MCF 10A (cell line): ENCODE results near the gene CCDC87. TPM values are rescaled to one million over a fixed set of nuclear protein-coding genes. Genes with fewer than 3 reads are reported as not detected.

Experiments used
- BruUV-seq: library from RNA; stranded (reverse); fragments of 400-500 nt; replicated peaks from 2 replicates; lab custom pipeline; 2021; lab: Mats Ljungman, UMichigan
- CTCF ChIA-PET: fragments of 300-600 bp; sonication (Branson Sonifier 250); formaldehyde crosslinking; extraction: SDS; loops from one replicate; lab custom pipeline; 2021; ENCODE audit warnings: antibody characterized with exemption, inconsistent platforms; lab: Yijun Ruan, JAX
- POLR2A ChIA-PET: fragments of 300-600, 350-650 bp; sonication (Branson Sonifier 250); formaldehyde crosslinking; extraction: SDS; loops from one replicate; lab custom pipeline; 2020; ENCODE audit warnings: antibody characterized with exemption, inconsistent platforms; lab: Yijun Ruan, JAX
- DNase-seq: peaks from one replicate; pipeline ENCODE4 v3.0.0-alpha.2; 2018; ENCODE audit not compliant: unreplicated experiment
- H3K27ac Mint-ChIP-seq: one replicate; pipeline ENCODE4 v1.8.0; 2022; ENCODE audit warnings: mild to moderate bottlenecking, low read depth, mixed read lengths; ENCODE audit not compliant: unreplicated experiment
- H3K27me3 Mint-ChIP-seq: one replicate; pipeline ENCODE4 v1.8.0; 2022; ENCODE audit warnings: mixed read lengths; ENCODE audit not compliant: insufficient read depth, unreplicated experiment
- H3K36me3 Mint-ChIP-seq: one replicate; pipeline ENCODE4 v1.8.0; 2022; ENCODE audit warnings: mild to moderate bottlenecking, moderate library complexity, mixed read lengths; ENCODE audit not compliant: insufficient read depth, unreplicated experiment
- H3K4me1 Mint-ChIP-seq: one replicate; pipeline ENCODE4 v1.8.0; 2022; ENCODE audit warnings: mixed read lengths; ENCODE audit not compliant: insufficient read depth, unreplicated experiment
- H3K4me3 Mint-ChIP-seq: one replicate; pipeline ENCODE4 v1.8.0; 2022; ENCODE audit warnings: mild to moderate bottlenecking, moderate library complexity, mixed read lengths; ENCODE audit not compliant: unreplicated experiment
- H3K9me3 Mint-ChIP-seq: one replicate; pipeline ENCODE4 v1.8.0; 2022; ENCODE audit warnings: mixed read lengths; ENCODE audit not compliant: unreplicated experiment
- CTCF ChIP-seq: fragments of 200-600 bp; IDR thresholded peaks from one replicate; pipeline ENCODE4 v1.8.0; 2022; ENCODE audit warnings: antibody characterized with exemption, mild to moderate bottlenecking; ENCODE audit not compliant: unreplicated experiment
- intact Hi-C: fragments of 100-400 bp; cut with micrococcal nuclease; formaldehyde crosslinking; loops from 2 replicates; pipeline ENCODE4 v1.14.1; 2022
- total RNA-seq: library from RNA; stranded (reverse); gene quantifications from 2 replicates; pipeline ENCODE4 v1.2.3, GENCODE V29; 2022

CCDC87 gene
- total RNA-seq, 1 experiment from 2014 or later, result not detected

DNA sequence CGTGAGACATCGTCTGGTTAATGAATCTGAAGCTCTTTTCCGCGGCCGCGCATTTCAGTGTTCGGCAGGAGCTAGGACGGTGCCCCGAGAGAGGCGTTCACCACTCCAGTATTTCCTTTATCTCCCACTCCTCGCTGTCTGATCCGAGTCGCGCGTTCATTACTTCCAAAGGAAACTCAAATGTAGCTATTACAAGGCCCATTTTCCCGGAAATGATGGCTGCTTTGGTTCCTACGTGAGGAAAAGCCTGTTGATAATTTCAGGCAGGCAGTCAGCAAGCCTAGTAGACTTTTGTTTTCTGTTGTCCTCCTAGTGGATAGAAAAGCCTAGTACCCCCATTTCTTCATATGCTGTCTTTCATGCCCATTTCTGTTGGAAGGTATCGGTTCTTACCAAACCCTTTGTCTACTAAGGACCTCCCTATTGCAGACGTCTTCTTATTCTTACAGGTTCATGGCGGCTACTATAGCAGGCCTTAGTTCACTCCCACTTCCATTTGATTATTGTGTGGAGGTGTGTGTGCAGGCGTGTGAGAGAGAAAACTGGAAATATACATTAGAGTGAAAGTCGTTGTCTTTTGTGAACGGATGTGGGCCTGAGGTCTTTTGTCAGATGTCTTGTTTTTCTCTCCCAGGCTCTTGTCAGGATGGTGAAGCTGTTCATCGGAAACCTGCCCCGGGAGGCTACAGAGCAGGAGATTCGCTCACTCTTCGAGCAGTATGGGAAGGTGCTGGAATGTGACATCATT is 46.4 kb upstream of the CCDC87 start:
- ChIA-PET POLR2A (interaction anchor here (0.6 to 17.6 kb wide), 29 partner anchors 9 to 1100 kb away, joined by 3 to 420 read pairs (median 6); partner anchors contain the start of genes ACTN3, BRMS1, CCDC87 and CCS), CTCF (interaction anchor here (0.6 to 1.8 kb wide), 5 partner anchors 10 to 39 kb away, joined by 3 to 5 read pairs (median 3); no protein-coding TSS in a partner anchor)
- intact Hi-C loops, result no loop called here
- H3K9me3 Mint-ChIP-seq, result no peaks in the 10 kb centered on the region
- peak overlapping the region; percentile 98 for H3K27ac Mint-ChIP-seq
- TSS peak; percentile 55 for BruUV-seq
- no peak for TF ChIP-seq CTCF
- DNase-seq, result peak; percentile 40
- peaks cover 67% of the 10 kb centered on the region for H3K36me3 Mint-ChIP-seq
- H3K27me3 Mint-ChIP-seq, result no peaks in the 10 kb centered on the region
- peaks cover 44% of the 10 kb centered on the region for H3K4me1 Mint-ChIP-seq
- peak overlapping the region; percentile 97 for H3K4me3 Mint-ChIP-seq

DNA sequence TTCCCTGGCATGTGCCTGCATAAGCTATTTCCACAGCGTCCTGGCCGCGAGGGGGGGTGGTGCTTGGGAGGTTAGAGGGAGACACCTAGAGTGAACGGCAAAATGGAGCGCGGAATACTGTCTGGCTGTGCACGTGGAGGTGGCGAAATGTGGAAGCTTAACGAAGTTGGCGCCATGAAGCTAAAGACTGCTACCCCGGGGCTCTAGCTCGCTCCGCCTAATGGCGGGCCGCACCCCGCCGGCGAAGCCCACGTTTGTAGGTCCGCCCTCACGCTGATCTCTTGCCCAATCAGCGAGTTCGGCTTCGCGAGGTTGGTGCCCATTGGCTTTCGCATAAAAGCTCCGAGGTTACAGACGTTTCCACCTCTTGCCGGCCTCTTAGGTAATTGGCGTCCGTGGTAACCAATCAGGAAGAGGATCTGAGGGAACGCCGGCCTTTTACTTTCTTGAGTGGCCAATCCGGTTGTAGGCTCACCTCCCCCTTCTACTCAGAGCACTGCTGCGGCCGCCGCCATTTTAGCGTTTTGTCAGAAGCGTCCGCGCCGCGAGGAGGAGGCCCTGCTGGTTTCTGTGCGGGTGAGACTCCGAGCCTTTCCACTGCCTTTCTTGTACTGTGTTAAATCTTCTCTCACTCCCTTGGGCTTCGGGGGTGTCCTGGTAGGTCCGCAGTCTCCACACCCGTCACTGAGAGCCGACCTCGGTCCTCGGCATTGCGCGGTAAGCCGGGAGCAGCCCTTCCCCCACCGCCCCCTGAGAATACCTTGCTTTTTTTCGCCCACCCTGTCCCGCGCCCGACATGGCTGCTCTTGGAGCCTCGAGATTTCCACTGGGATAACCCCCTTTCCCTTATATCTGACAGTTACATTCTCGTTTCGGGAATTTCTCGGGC is 45.6 kb upstream of the CCDC87 start, which contains the start of gene RBM4:
TSS of gene RBM4 (plus strand) at position 527 of the 889 bp plus-strand sequence. CDS start 1,009 bp downstream, outside the sequence.
- Mint-ChIP-seq H3K27ac (peak within 1 kb of the TSS; percentile 98), H3K9me3 (no peaks in the 10 kb centered on the region), H3K4me3 (peak within 1 kb of the TSS; percentile 97), H3K27me3 (no peaks in the 10 kb centered on the region), H3K36me3 (peaks cover 65% of the 10 kb centered on the region), H3K4me1 (peaks cover 44% of the 10 kb centered on the region)
- no TSS peak for BruUV-seq
- peak; percentile 100 for DNase-seq
- ChIA-PET POLR2A (interaction anchor here (0.6 to 17.6 kb wide), 36 partner anchors 10 to 1099 kb away, joined by 3 to 420 read pairs (median 5); partner anchors contain the start of genes ACTN3, BRMS1, CCDC87 and CCS), CTCF (interaction anchor here (0.6 to 1.8 kb wide), 10 partner anchors 9 to 1362 kb away, joined by 3 to 5 read pairs (median 3); no protein-coding TSS in a partner anchor)
- no peak for TF ChIP-seq CTCF
- intact Hi-C loops, result loop anchor here (1.0 kb wide), 1 partner anchor 128 kb away; the partner anchor contains the start of gene BBS1

DNA sequence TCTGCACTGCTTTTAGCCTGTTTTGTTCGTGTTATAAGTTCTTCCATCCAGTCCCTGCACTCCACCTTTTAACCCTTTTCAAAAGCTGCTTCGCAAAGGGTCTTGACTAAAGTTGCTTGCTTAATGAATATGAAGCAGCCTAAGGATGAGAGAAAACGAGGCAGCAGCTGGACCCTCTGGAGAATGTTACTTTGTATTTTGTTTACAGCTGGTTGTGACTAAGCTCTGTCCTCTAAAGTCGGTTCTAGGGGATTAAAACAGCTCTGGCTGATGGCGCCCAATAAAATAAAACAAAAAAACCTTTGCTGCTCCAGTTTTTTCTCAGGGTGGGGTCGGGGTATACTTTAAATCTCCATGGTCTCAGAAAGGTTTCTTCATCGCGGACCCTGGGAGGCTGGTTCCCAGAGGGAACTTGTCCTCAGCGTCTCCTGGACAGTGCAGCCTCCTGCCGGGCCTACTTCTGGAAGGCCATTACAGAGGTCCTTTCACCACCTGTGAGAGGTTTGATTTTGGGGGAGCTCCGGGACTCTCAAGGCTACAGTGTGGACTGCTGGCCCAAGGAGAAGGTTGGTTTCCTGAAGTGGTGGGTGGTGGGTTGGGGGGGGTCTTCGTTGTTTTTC is 44.8 kb upstream of the CCDC87 start:
- intact Hi-C loops, result loop anchor here (1.0 kb wide), 1 partner anchor 127 kb away; the partner anchor contains the start of gene BBS1
- TF ChIP-seq CTCF, result no peak
- no peaks in the 10 kb centered on the region for H3K9me3 Mint-ChIP-seq

More for the DNA sequence above, 44.8 kb upstream of the CCDC87 start:
- DNase-seq, result no peak
- CTCF ChIA-PET, result interaction anchor here (0.6 to 1.4 kb wide), 6 partner anchors 9 to 133 kb away, joined by 3 to 5 read pairs (median 3); no protein-coding TSS in a partner anchor
- H3K36me3 Mint-ChIP-seq, result peaks cover 63% of the 10 kb centered on the region
- H3K27me3 Mint-ChIP-seq, result no peaks in the 10 kb centered on the region
- H3K4me3 Mint-ChIP-seq, result peak overlapping the region; percentile 97
- peaks cover 37% of the 10 kb centered on the region for H3K4me1 Mint-ChIP-seq
- H3K27ac Mint-ChIP-seq, result peak overlapping the region; percentile 98
- BruUV-seq, result TSS peak; percentile 53
- POLR2A ChIA-PET, result interaction anchor here (0.7 to 17.6 kb wide), 26 partner anchors 11 to 321 kb away, joined by 3 to 420 read pairs (median 6); partner anchors contain the start of genes ACTN3, BRMS1, CCDC87 and CCS
